WTC11 (cell line): ENCODE data around the gene PLEKHB1. TPM values are rescaled to one million over a fixed set of nuclear protein-coding genes. Genes with fewer than 3 reads are reported as not detected.

Experiments
- ATAC-seq: fragments of 200-7000 bp; cut with Tn5 transposase; 2 replicates; pipeline ENCODE4 v1.10.0; 2021; ENCODE audit warnings: mild to moderate bottlenecking, moderate library complexity
- CTCF ChIA-PET: fragments of 300-600 bp; sonication (Branson Sonifier 250); formaldehyde crosslinking; loops from one replicate; lab custom pipeline; 2021; ENCODE audit warnings: antibody characterized with exemption; lab: Charles Lee
- POLR2A ChIA-PET: fragments of 350-600 bp; sonication (Branson Sonifier 250); formaldehyde crosslinking; loops from one replicate; lab custom pipeline; 2021; ENCODE audit warnings: antibody characterized with exemption; lab: Charles Lee
- DNase-seq: peaks from one replicate; pipeline ENCODE4 v3.0.0; 2021; ENCODE audit warnings: low spot score
- H3K27ac Mint-ChIP-seq: 2 replicates; pipeline ENCODE4 v1.8.0; 2021; ENCODE audit warnings: mixed read lengths
- H3K27me3 Mint-ChIP-seq: 2 replicates; pipeline ENCODE4 v1.8.0; 2021; ENCODE audit warnings: low read depth, mild to moderate bottlenecking, moderate library complexity, mixed read lengths
- H3K36me3 Mint-ChIP-seq: 2 replicates; pipeline ENCODE4 v1.8.0; 2021; ENCODE audit warnings: mixed read lengths
- H3K4me1 Mint-ChIP-seq: 2 replicates; pipeline ENCODE4 v1.8.0; 2022; ENCODE audit warnings: mixed read lengths
- H3K4me3 Mint-ChIP-seq: 2 replicates; pipeline ENCODE4 v1.8.0; 2021; ENCODE audit warnings: mild to moderate bottlenecking, moderate library complexity, mixed read lengths
- H3K9me3 Mint-ChIP-seq: 2 replicates; pipeline ENCODE4 v1.8.0; 2021; ENCODE audit warnings: mixed read lengths
- ATF1 ChIP-seq: sonication (generic); formaldehyde crosslinking; IDR thresholded peaks from 2 replicates; pipeline ENCODE4 v1.8.1; 2023; ENCODE audit warnings: mild to moderate bottlenecking, moderate library complexity, missing genetic modification reagents
- ATF3 ChIP-seq: sonication (generic); formaldehyde crosslinking; conservative IDR thresholded peaks from 2 replicates; pipeline ENCODE4 v1.8.1; 2022; ENCODE audit warnings: mild to moderate bottlenecking, missing genetic modification reagents
- ELF4 ChIP-seq: sonication (generic); formaldehyde crosslinking; IDR thresholded peaks from 2 replicates; pipeline ENCODE4 v1.8.1; 2022; ENCODE audit warnings: low read depth, mild to moderate bottlenecking, moderate library complexity, missing genetic modification reagents
- FOXJ3 ChIP-seq: sonication (generic); formaldehyde crosslinking; IDR thresholded peaks from 2 replicates; pipeline ENCODE4 v1.9.0; 2021; ENCODE audit warnings: missing genetic modification reagents, mild to moderate bottlenecking, borderline replicate concordance
- FOXK1 ChIP-seq: sonication (generic); formaldehyde crosslinking; IDR thresholded peaks from 2 replicates; pipeline ENCODE4 v1.8.0; 2022; ENCODE audit warnings: mild to moderate bottlenecking, moderate library complexity, missing genetic modification reagents
- FOXP1 ChIP-seq: sonication (generic); formaldehyde crosslinking; IDR thresholded peaks from 2 replicates; pipeline ENCODE4 v1.8.0; 2022; ENCODE audit warnings: missing genetic modification reagents, mild to moderate bottlenecking, moderate library complexity, borderline replicate concordance
- GABPB1 ChIP-seq: sonication (generic); formaldehyde crosslinking; IDR thresholded peaks from 2 replicates; pipeline ENCODE4 v1.8.1; 2023; ENCODE audit warnings: mild to moderate bottlenecking, missing genetic modification reagents
- KAT7 ChIP-seq: sonication (generic); formaldehyde crosslinking; IDR thresholded peaks from 2 replicates; pipeline ENCODE4 v1.8.1; 2023; ENCODE audit warnings: missing genetic modification reagents, mild to moderate bottlenecking, borderline replicate concordance
- MYBL2 ChIP-seq: sonication (generic); formaldehyde crosslinking; IDR thresholded peaks from 2 replicates; pipeline ENCODE4 v1.8.1; 2023; ENCODE audit warnings: mild to moderate bottlenecking, moderate library complexity, missing genetic modification reagents
- NR3C1 ChIP-seq: sonication (generic); formaldehyde crosslinking; conservative IDR thresholded peaks from 2 replicates; pipeline ENCODE4 v1.8.1; 2023; ENCODE audit warnings: low read depth, mild to moderate bottlenecking, missing genetic modification reagents
- RORB ChIP-seq: fragments of 250-450 bp; sonication (Bioruptor Pico); IDR thresholded peaks from 2 replicates; pipeline ENCODE4 v1.9.0; 2021; ENCODE audit warnings: mild to moderate bottlenecking
- TCF7 ChIP-seq: sonication (generic); formaldehyde crosslinking; IDR thresholded peaks from 2 replicates; pipeline ENCODE4 v1.8.0; 2022; ENCODE audit warnings: mild to moderate bottlenecking, low read depth, missing genetic modification reagents, moderate library complexity
- TEAD1 ChIP-seq: sonication (generic); formaldehyde crosslinking; IDR thresholded peaks from 2 replicates; pipeline ENCODE4 v1.8.0; 2022; ENCODE audit warnings: mild to moderate bottlenecking, missing genetic modification reagents
- TEAD4 ChIP-seq: sonication (generic); formaldehyde crosslinking; IDR thresholded peaks from 2 replicates; pipeline ENCODE4 v1.8.0; 2022; ENCODE audit warnings: mild to moderate bottlenecking, missing genetic modification reagents
- USF1 ChIP-seq: sonication (generic); formaldehyde crosslinking; IDR thresholded peaks from 2 replicates; pipeline ENCODE4 v1.8.0; 2022; ENCODE audit warnings: mild to moderate bottlenecking, missing genetic modification reagents
- ZNF263 ChIP-seq: sonication (generic); formaldehyde crosslinking; IDR thresholded peaks from 2 replicates; pipeline ENCODE4 v1.8.1; 2022; ENCODE audit warnings: low read depth, mild to moderate bottlenecking, moderate library complexity, missing genetic modification reagents
- ZNF671 ChIP-seq: fragments of 250-450 bp; sonication (Bioruptor Pico); IDR thresholded peaks from 2 replicates; pipeline ENCODE4 v1.8.0; 2021; ENCODE audit warnings: mild to moderate bottlenecking
- total RNA-seq: library from RNA; stranded (reverse); gene quantifications from 3 replicates; pipeline ENCODE4 v1.2.3, GENCODE V29; 2021
- TF ChIP-seq, protein P1 (sequence below): fragments of 250-450 bp; sonication (Bioruptor Pico); IDR thresholded peaks from 2 replicates; pipeline ENCODE4 v1.9.0; 2021; ENCODE audit warnings: mild to moderate bottlenecking, borderline replicate concordance
- TF ChIP-seq, protein P2 (sequence below): sonication (generic); formaldehyde crosslinking; IDR thresholded peaks from 2 replicates; pipeline ENCODE4 v1.8.1; 2022; ENCODE audit warnings: low read depth, missing genetic modification reagents, borderline replicate concordance
- TF ChIP-seq, protein P3 (sequence below): sonication (generic); formaldehyde crosslinking; IDR thresholded peaks from 2 replicates; pipeline ENCODE4 v1.8.1; 2023; ENCODE audit warnings: mild to moderate bottlenecking, missing genetic modification reagents, moderate library complexity
- TF ChIP-seq, protein P4 (sequence below): sonication (generic); formaldehyde crosslinking; IDR thresholded peaks from 2 replicates; pipeline ENCODE4 v1.8.1; 2022; ENCODE audit warnings: missing genetic modification reagents, borderline replicate concordance

Gene PLEKHB1
- total RNA-seq, 1 experiment from 2014 or later: 12.0 TPM

GRCh38 chr11:73612601-73613140 is 33.7 kb upstream of the PLEKHB1 start:
- DNase-seq: no peak
- H3K4me3 Mint-ChIP-seq: no peak overlapping the region
- H3K9me3 Mint-ChIP-seq: 0 out of 2 replicates have a peak, but pooled peaks cover 5% of the 10 kb centered on the region
- no peak for ATAC-seq
- H3K27me3 Mint-ChIP-seq: peaks cover 3% of the 10 kb centered on the region
- H3K36me3 Mint-ChIP-seq: no peaks in the 10 kb centered on the region
- TF ChIP-seq RORB (no peak), GABPB1 (CRISPR knock-in tag) (no peak), TEAD4 (CRISPR knock-in tag) (no peak), ELF4 (CRISPR knock-in tag) (no peak), ZNF263 (CRISPR knock-in tag) (no peak), USF1 (CRISPR knock-in tag) (no peak), FOXP1 (CRISPR knock-in tag) (no peak), FOXJ3 (CRISPR knock-in tag) (no peak)
- TF ChIP-seq, protein P1, sequence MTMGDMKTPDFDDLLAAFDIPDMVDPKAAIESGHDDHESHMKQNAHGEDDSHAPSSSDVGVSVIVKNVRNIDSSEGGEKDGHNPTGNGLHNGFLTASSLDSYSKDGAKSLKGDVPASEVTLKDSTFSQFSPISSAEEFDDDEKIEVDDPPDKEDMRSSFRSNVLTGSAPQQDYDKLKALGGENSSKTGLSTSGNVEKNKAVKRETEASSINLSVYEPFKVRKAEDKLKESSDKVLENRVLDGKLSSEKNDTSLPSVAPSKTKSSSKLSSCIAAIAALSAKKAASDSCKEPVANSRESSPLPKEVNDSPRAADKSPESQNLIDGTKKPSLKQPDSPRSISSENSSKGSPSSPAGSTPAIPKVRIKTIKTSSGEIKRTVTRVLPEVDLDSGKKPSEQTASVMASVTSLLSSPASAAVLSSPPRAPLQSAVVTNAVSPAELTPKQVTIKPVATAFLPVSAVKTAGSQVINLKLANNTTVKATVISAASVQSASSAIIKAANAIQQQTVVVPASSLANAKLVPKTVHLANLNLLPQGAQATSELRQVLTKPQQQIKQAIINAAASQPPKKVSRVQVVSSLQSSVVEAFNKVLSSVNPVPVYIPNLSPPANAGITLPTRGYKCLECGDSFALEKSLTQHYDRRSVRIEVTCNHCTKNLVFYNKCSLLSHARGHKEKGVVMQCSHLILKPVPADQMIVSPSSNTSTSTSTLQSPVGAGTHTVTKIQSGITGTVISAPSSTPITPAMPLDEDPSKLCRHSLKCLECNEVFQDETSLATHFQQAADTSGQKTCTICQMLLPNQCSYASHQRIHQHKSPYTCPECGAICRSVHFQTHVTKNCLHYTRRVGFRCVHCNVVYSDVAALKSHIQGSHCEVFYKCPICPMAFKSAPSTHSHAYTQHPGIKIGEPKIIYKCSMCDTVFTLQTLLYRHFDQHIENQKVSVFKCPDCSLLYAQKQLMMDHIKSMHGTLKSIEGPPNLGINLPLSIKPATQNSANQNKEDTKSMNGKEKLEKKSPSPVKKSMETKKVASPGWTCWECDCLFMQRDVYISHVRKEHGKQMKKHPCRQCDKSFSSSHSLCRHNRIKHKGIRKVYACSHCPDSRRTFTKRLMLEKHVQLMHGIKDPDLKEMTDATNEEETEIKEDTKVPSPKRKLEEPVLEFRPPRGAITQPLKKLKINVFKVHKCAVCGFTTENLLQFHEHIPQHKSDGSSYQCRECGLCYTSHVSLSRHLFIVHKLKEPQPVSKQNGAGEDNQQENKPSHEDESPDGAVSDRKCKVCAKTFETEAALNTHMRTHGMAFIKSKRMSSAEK (CRISPR knock-in tag): no peak
- TF ChIP-seq, protein P2, sequence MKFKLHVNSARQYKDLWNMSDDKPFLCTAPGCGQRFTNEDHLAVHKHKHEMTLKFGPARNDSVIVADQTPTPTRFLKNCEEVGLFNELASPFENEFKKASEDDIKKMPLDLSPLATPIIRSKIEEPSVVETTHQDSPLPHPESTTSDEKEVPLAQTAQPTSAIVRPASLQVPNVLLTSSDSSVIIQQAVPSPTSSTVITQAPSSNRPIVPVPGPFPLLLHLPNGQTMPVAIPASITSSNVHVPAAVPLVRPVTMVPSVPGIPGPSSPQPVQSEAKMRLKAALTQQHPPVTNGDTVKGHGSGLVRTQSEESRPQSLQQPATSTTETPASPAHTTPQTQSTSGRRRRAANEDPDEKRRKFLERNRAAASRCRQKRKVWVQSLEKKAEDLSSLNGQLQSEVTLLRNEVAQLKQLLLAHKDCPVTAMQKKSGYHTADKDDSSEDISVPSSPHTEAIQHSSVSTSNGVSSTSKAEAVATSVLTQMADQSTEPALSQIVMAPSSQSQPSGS (CRISPR knock-in tag): no peak
- TF ChIP-seq, protein P3, sequence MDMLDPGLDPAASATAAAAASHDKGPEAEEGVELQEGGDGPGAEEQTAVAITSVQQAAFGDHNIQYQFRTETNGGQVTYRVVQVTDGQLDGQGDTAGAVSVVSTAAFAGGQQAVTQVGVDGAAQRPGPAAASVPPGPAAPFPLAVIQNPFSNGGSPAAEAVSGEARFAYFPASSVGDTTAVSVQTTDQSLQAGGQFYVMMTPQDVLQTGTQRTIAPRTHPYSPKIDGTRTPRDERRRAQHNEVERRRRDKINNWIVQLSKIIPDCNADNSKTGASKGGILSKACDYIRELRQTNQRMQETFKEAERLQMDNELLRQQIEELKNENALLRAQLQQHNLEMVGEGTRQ (CRISPR knock-in tag): no peak
- ChIA-PET POLR2A (interaction anchor here (0.7 kb wide), 1 partner anchor 48 kb away, joined by 3 read pairs; no protein-coding TSS in a partner anchor), CTCF (interaction anchor here (1.5 to 6.0 kb wide), 2 partner anchors 12 to 318 kb away, joined by 3 to 33 read pairs; no protein-coding TSS in a partner anchor)
- H3K27ac Mint-ChIP-seq: no peak overlapping the region
- 0 out of 2 replicates have a peak, but pooled peaks cover 4% of the 10 kb centered on the region for H3K4me1 Mint-ChIP-seq

- POLR2A ChIA-PET: interaction anchor here (1.6 kb wide), 1 partner anchor 16 kb away, joined by 4 read pairs; the partner anchor contains the start of gene FAM168A
- 0 out of 2 replicates have a peak, but pooled peaks cover 3% of the 10 kb centered on the region for H3K9me3 Mint-ChIP-seq
- 0 out of 2 replicates have a peak, but pooled peaks cover 3% of the 10 kb centered on the region for H3K4me1 Mint-ChIP-seq
- CTCF ChIA-PET: interaction anchor here (6.0 kb wide), 1 partner anchor 10 kb away, joined by 33 read pairs; no protein-coding TSS in a partner anchor
- ATAC-seq (no peak), DNase-seq (no peak)
- H3K36me3 Mint-ChIP-seq: no peaks in the 10 kb centered on the region
- no peak overlapping the region for H3K27ac Mint-ChIP-seq
- no peak overlapping the region for H3K4me3 Mint-ChIP-seq
- peaks cover 4% of the 10 kb centered on the region for H3K27me3 Mint-ChIP-seq
- TF ChIP-seq, protein P2 (CRISPR knock-in tag): no peak
- no peak for TF ChIP-seq MYBL2 (CRISPR knock-in tag)
- no peak for TF ChIP-seq FOXK1 (CRISPR knock-in tag)
- no peak for TF ChIP-seq ATF3
- no peak for TF ChIP-seq TCF7
- TF ChIP-seq ATF1 (CRISPR knock-in tag): no peak
- TF ChIP-seq KAT7 (CRISPR knock-in tag): no peak
- no peak for TF ChIP-seq NR3C1 (CRISPR knock-in tag)
- no peak for TF ChIP-seq TEAD1 (CRISPR knock-in tag)
- no peak for TF ChIP-seq ZNF671 (CRISPR knock-in tag)
- TF ChIP-seq, protein P4, sequence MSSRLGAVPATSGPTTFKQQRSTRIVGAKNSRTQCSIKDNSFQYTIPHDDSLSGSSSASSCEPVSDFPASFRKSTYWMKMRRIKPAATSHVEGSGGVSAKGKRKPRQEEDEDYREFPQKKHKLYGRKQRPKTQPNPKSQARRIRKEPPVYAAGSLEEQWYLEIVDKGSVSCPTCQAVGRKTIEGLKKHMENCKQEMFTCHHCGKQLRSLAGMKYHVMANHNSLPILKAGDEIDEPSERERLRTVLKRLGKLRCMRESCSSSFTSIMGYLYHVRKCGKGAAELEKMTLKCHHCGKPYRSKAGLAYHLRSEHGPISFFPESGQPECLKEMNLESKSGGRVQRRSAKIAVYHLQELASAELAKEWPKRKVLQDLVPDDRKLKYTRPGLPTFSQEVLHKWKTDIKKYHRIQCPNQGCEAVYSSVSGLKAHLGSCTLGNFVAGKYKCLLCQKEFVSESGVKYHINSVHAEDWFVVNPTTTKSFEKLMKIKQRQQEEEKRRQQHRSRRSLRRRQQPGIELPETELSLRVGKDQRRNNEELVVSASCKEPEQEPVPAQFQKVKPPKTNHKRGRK (CRISPR knock-in tag): no peak
Measured at GRCh38 chr11:73614591-73614990, 31.8 kb upstream of the PLEKHB1 start.
